K562 (cell line): Measurements from ENCODE around the gene SLC44A1. TPM values are rescaled to one million over a fixed set of nuclear protein-coding genes. Genes with fewer than 3 reads are reported as not detected.

Experiments
- ATAC-seq: fragments of 200-7000 bp; cut with Tn5 transposase; 3 replicates; pipeline ENCODE4 v1.9.1; 2020; ENCODE audit warnings: moderate library complexity
- BruUV-seq: library from RNA; stranded (reverse); fragments of 400-500 nt; replicated peaks from 2 replicates; lab custom pipeline; 2021; lab: Mats Ljungman, UMichigan
- CTCF ChIA-PET: fragments of 300-600 bp; formaldehyde crosslinking; extraction: SDS; loops from one replicate; lab custom pipeline; 2021; ENCODE audit warnings: low intra/inter-chr PET ratio; lab: Yijun Ruan, JAX
- POLR2A ChIA-PET: fragments of 300-600, 350-650 bp; sonication (Branson Sonifier 250); formaldehyde crosslinking; extraction: SDS; loops from one replicate; lab custom pipeline; 2021; ENCODE audit warnings: antibody characterized with exemption, inconsistent platforms; lab: Yijun Ruan, JAX
- DNase-seq, 4 experiments: peaks; one replicate each; pipeline versions ENCODE4 v3.0.0 to v3.0.0-alpha.2; 2011 to 2018; ENCODE audit warnings: low spot score in 3 of 4, mixed read lengths in 3 of 4; ENCODE audit errors: extremely low read depth in 1 of 4
- FAIRE-seq: peaks from 2 replicates; lab custom pipeline; 2011; peaks lifted over from hg19 to GRCh38; lab: Jason Lieb, UNC
- H2AFZ ChIP-seq: 2 replicates; pipeline ENCODE4 v1.6.0; 2011; ENCODE audit warnings: low read depth, low read length, control low read depth, inconsistent platforms
- H3K27ac ChIP-seq: fragments of 200-600 bp; 3 replicates; pipeline ENCODE4 v1.8.0; 2011; ENCODE audit warnings: low read depth, mild to moderate bottlenecking, control low read depth, inconsistent platforms, low read length, moderate library complexity, mixed read lengths; ENCODE audit errors: extremely low read depth
- H3K27me3 ChIP-seq, 2 experiments: fragments of 300-600 bp in 1 of 2; 2 replicates in 1 of 2; 3 replicates in 1 of 2; pipeline versions ENCODE4 v1.6.0 to v1.8.0; 2011; ENCODE audit warnings: inconsistent platforms in 2 of 2, low read length in 2 of 2, mild to moderate bottlenecking in 1 of 2, mixed read lengths in 1 of 2, moderate library complexity in 1 of 2; ENCODE audit not compliant: control insufficient read depth in 2 of 2, insufficient read depth in 2 of 2
- H3K36me3 ChIP-seq: fragments of 300-600 bp; 3 replicates; pipeline ENCODE4 v1.8.0; 2011; ENCODE audit warnings: mild to moderate bottlenecking, low read length, inconsistent platforms; ENCODE audit not compliant: control insufficient read depth, insufficient read depth
- H3K4me1 ChIP-seq, 2 experiments: fragments of 200-600 bp in 1 of 2; replicated peaks in 1 of 2; 2 replicates in 1 of 2; 3 replicates in 1 of 2; pipeline versions ENCODE4 v1.5.1 to v1.8.0; 2011; ENCODE audit warnings: inconsistent platforms in 2 of 2, low read length in 2 of 2, mild to moderate bottlenecking in 1 of 2, mixed read lengths in 1 of 2, moderate library complexity in 1 of 2; ENCODE audit not compliant: control insufficient read depth in 2 of 2, insufficient read depth in 2 of 2
- H3K4me2 ChIP-seq: 2 replicates; pipeline ENCODE4 v1.6.1; 2011; ENCODE audit warnings: low read length, control low read depth, inconsistent platforms, mixed read lengths; ENCODE audit not compliant: insufficient read depth
- H3K4me3 ChIP-seq: fragments of 200-600 bp; sonication (generic), shearing (Covaris generic); 2 replicates; pipeline ENCODE4 v1.5.1; 2016; ENCODE audit warnings: control low read depth, inconsistent platforms
- H3K79me2 ChIP-seq: fragments of 200-600 bp; 3 replicates; pipeline ENCODE4 v1.8.0; 2011; ENCODE audit warnings: low read length, inconsistent platforms; ENCODE audit not compliant: control insufficient read depth, insufficient read depth
- H3K9ac ChIP-seq, 2 experiments: 2 replicates each; pipeline versions ENCODE4 v1.6.0 to v1.6.1; 2011; ENCODE audit warnings: low read depth in 2 of 2, low read length in 2 of 2, control low read depth in 1 of 2, inconsistent platforms in 1 of 2, mild to moderate bottlenecking in 1 of 2, mixed read lengths in 1 of 2; ENCODE audit not compliant: insufficient read depth in 1 of 2
- H3K9me1 ChIP-seq: one replicate; pipeline ENCODE4 v1.6.0; 2011; ENCODE audit warnings: inconsistent platforms, mild to moderate bottlenecking, low read length, moderate library complexity; ENCODE audit not compliant: control insufficient read depth, insufficient read depth
- H3K9me3 ChIP-seq: replicated peaks from 2 replicates; pipeline ENCODE4 v1.5.1; 2011; ENCODE audit warnings: low read depth, low read length, inconsistent platforms; ENCODE audit not compliant: control insufficient read depth, insufficient read depth
- H4K20me1 ChIP-seq: replicated peaks from 2 replicates; pipeline ENCODE4 v1.6.1; 2011; ENCODE audit warnings: low read length, inconsistent platforms, mixed read lengths; ENCODE audit not compliant: control insufficient read depth, insufficient read depth
- DMBX1 ChIP-seq: fragments of 250-450 bp; sonication (Bioruptor Pico); IDR thresholded peaks from 2 replicates; pipeline ENCODE4 v1.8.0; 2022; ENCODE audit warnings: inconsistent platforms, mild to moderate bottlenecking, moderate library complexity, borderline replicate concordance
- HINFP ChIP-seq: fragments of 450-650 bp; conservative IDR thresholded peaks from 2 replicates; pipeline ENCODE4 v1.6.1; 2016; ENCODE audit warnings: missing genetic modification characterization, low read depth, mild to moderate bottlenecking, control low read depth, missing compliant biosample characterization
- KAT2B ChIP-seq: IDR thresholded peaks from one replicate; pipeline ENCODE4 v1.6.1; 2012; ENCODE audit warnings: low read depth, mild to moderate bottlenecking, control low read depth, inconsistent platforms, low read length, moderate library complexity
- NR2C2 ChIP-seq, 2 experiments: fragments of 200-800 bp in 1 of 2; sonication (Bioruptor generic) in 1 of 2; sonication (generic) in 1 of 2; formaldehyde crosslinking in 1 of 2; IDR thresholded peaks; 2 replicates each; pipeline versions ENCODE4 v1.6.1 to v1.8.0; 2016 to 2022; ENCODE audit warnings: mild to moderate bottlenecking in 1 of 2, missing compliant biosample characterization in 1 of 2, missing genetic modification characterization in 1 of 2, missing genetic modification reagents in 1 of 2
- OTX1 ChIP-seq: fragments of 450-650 bp; formaldehyde crosslinking; IDR thresholded peaks from 2 replicates; pipeline ENCODE4 v1.4.0; 2022; ENCODE audit warnings: mild to moderate bottlenecking
- POLR2H ChIP-seq: IDR thresholded peaks from 2 replicates; pipeline ENCODE4 v1.6.1; 2016; ENCODE audit warnings: missing genetic modification characterization, low read depth, mild to moderate bottlenecking, control low read depth, missing compliant biosample characterization, moderate library complexity
- TEAD1 ChIP-seq, 2 experiments: fragments of 450-650 bp in 1 of 2; sonication (generic) in 1 of 2; formaldehyde crosslinking; IDR thresholded peaks; 2 replicates each; pipeline versions ENCODE4 v1.4.0 to v1.8.0; 2020 to 2022; ENCODE audit warnings: mild to moderate bottlenecking in 2 of 2, missing genetic modification reagents in 1 of 2
- ZBTB11 ChIP-seq, 3 experiments: fragments of 200-800 bp in 1 of 3; fragments of 250-450 bp in 1 of 3; fragments of 450-650 bp in 1 of 3; sonication (Bioruptor Pico) in 1 of 3; sonication (Bioruptor generic) in 1 of 3; formaldehyde crosslinking in 1 of 3; IDR thresholded peaks; 2 replicates each; pipeline versions ENCODE4 v1.6.1 to v1.8.0; 2016 to 2022; ENCODE audit warnings: mild to moderate bottlenecking in 2 of 3, missing genetic modification characterization in 2 of 3, missing compliant biosample characterization in 1 of 3, moderate library complexity in 1 of 3
- ZNF282 ChIP-seq: sonication (generic); formaldehyde crosslinking; IDR thresholded peaks from 2 replicates; pipeline ENCODE4 v1.8.1; 2023; ENCODE audit warnings: missing genetic modification reagents
- ZNF395 ChIP-seq: fragments of 200-800 bp; sonication (Bioruptor generic); IDR thresholded peaks from 2 replicates; pipeline ENCODE4 v1.6.1; 2017; ENCODE audit warnings: missing genetic modification characterization, missing compliant biosample characterization
- WGBS: fragments of 100-300 bp; shearing (Covaris generic); methylation state at CpG from one replicate; pipeline ENCODE4 v1.1.6; 2016; ENCODE audit warnings: low coverage, mixed read lengths; ENCODE audit not compliant: insufficient coverage; ENCODE audit errors: missing lambda C conversion rate; 5-methylcytosine and 5-hydroxymethylcytosine counted together
- in situ Hi-C: fragments of 300-500 bp; cut with MboI; formaldehyde crosslinking; loops from 4 replicates; pipeline ENCODE4 v1.15.0; 2018; ENCODE audit warnings: inconsistent platforms, mixed read lengths
- intact Hi-C: fragments of 100-400 bp; cut with micrococcal nuclease; formaldehyde crosslinking; loops from 2 replicates; pipeline ENCODE4 v1.14.2; 2022
- polyA plus RNA-seq, 8 experiments: library from polyadenylated mRNA; depleted of rRNA in 4 of 8; stranded (reverse) in 5 of 8; unstranded in 3 of 8; fragments of >200 nt; fragmentation: Nextera tagmentation in 2 of 8; fragmentation: Illumina TruSeq in 1 of 8; extraction: Ambion mirVana in 2 of 8; extraction: Trizol in 1 of 8; gene quantifications; 2 replicates each; pipeline versions ENCODE4 v1.2.1 to v1.2.3, GENCODE V29; 2011 to 2014; ENCODE audit warnings: inconsistent platforms in 1 of 8, missing spikeins in 1 of 8
- total RNA-seq, 7 experiments: library from RNA; depleted of rRNA in 6 of 7; stranded (reverse); fragments of >200 nt in 6 of 7; fragmentation: Illumina TruSeq in 2 of 7; extraction: Trizol in 2 of 7; gene quantifications; 2 replicates each; pipeline versions ENCODE4 v1.2.1 to v1.2.3, GENCODE V29; 2011 to 2021; ENCODE audit warnings: low replicate concordance in 1 of 7

The SLC44A1 gene
- total and polyA plus RNA-seq, 9 of the 15 experiments (the other 6 are each of a cell fraction or from before 2014, with no cell fraction given) = 0.11 to 0.59 (median 0.30) TPM

- 0 out of 2 replicates have a peak, but pooled peaks have one; percentile 12 for TF ChIP-seq ZNF395 (CRISPR knock-in tag)
- TF ChIP-seq, all 486 proteins: peak for 2
These were observed 53.1 kb downstream of the SLC44A1 start (continued) for GRCh38 chr9:105297442-105298075.

- DNase-seq (peak; percentile 10 to 65 (median 32)), FAIRE-seq (peak; percentile 71), ATAC-seq (peak; percentile 81)
- 11% methylated on average over 7 of the region's 7 CpGs for WGBS
- Histone ChIP-seq H3K9me3 (no peaks in the 10 kb centered on the region), H2AFZ (peak overlapping the region; percentile 74), H3K79me2 (no peaks in the 10 kb centered on the region), H3K36me3 (no peaks in the 10 kb centered on the region), H3K4me2 (peak overlapping the region; percentile 38), H3K9me1 (no peaks in the 10 kb centered on the region), H3K4me1 (peaks cover 0 to 9% of the 10 kb centered on the region in 2 experiments; a peak in 3 of 5 replicates), H3K4me3 (no peak overlapping the region), H3K27ac (peak overlapping the region; percentile 48; the same call in 2 of the 3 replicates), H3K9ac (no peak overlapping the region), H3K27me3 (no peaks in the 10 kb centered on the region), H4K20me1 (no peaks in the 10 kb centered on the region)
- no TSS peak for BruUV-seq
- CTCF ChIA-PET = no interaction called here
- intact Hi-C loops (no loop called here), in situ Hi-C loops (no loop called here)
- POLR2A ChIA-PET = interaction anchor here (1.0 kb wide), 1 partner anchor 10 kb away, joined by 3 read pairs; no protein-coding TSS in a partner anchor
- TF ChIP-seq POLR2H (tag) = no peak
- no peak for TF ChIP-seq HINFP (tag)
- no peak for TF ChIP-seq ZBTB11 (CRISPR knock-in tag; IDR thresholded peaks at IDR 0.05)
- no peak for TF ChIP-seq OTX1 (CRISPR knock-in tag)
- TF ChIP-seq TEAD1 (CRISPR knock-in tag; IDR thresholded peaks at IDR 0.05) = no peak; a peak in 1 of 4 replicates
- peak; percentile 24; the same call in 1 of the 2 replicates for TF ChIP-seq DMBX1
- no peak for TF ChIP-seq NR2C2 (CRISPR knock-in tag; IDR thresholded peaks at IDR 0.05)
- TF ChIP-seq NR2C2 (tag; IDR thresholded peaks at IDR 0.05) = peak; percentile 30; the same call in 1 of the 2 replicates
- TF ChIP-seq KAT2B = no peak
- TF ChIP-seq ZNF282 (CRISPR knock-in tag) = no peak
These were observed 54.9 kb downstream of the SLC44A1 start for GRCh38 chr9:105299190-105299854.
